NK-92 treated with Interleukin-12 subunit alpha and Interleukin-12 subunit beta, amount 100 ng/mL, for 24 hours (cell line): ENCODE measurements around the gene DLEC1.

Experiments
- DNase-seq: peaks from one replicate; lab custom pipeline; 2025; lab: John Stamatoyannopoulos, UW

Gene DLEC1

DNA sequence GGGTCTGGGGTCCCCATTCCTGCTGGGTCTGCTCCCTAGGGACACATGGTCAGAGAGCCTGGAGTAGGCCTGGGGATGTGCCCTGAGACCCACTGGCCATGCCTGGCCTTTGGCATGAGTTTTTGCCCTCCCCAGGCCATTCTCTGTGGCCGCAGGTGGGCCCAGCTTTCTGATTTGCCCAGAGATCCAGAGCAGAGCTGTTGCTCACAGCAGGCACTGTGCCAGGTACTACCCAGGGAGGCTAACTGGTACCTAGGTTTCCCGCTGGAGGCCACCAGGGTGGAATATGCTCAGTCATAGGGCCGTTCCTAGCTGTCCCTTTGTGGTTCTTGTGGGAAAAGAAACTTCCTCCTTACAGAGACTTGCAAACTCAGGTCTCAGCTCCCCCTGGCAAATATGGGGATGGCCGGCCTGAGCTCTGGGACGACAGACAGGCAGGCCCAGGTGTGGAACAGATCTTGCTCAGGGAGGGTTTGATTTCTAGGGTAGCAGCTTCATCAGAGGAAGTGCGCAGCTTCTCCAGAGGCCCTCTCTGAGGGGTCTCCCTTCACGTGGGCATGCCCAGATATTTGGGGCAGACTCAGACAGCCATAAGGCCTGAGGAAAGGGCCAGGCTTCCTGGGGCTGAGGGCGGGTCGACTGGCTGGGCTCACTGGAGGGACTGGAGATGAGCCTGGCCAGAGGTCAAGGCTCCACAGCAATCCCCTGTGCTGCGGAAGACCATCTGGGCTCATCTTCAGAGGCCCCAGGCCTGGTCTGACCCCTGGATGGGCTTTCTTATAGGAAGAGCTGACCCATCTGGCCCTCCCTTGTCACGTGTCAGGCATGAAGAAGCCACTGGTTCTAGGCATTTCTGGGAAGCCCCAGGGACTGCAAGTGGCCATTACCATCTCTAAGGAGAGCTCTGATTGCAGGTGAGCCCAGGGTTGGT, 69.9 kb downstream of the DLEC1 start:
- DNase-seq: no peak

- DNase-seq: no peak
These were observed 70.7 kb downstream of the DLEC1 start for GRCh38 chr3:38109580-38110313.

- DNase-seq: no peak
These were observed 71.5 kb downstream of the DLEC1 start for GRCh38 chr3:38110314-38111050.

- no peak for DNase-seq
These were observed 72.2 kb downstream of the DLEC1 start for GRCh38 chr3:38111201-38111600.

GRCh38 chr3:38111696-38112377, 72.8 kb downstream of the DLEC1 start:
- DNase-seq: no peak

- DNase-seq: no peak
These were observed 73.4 kb downstream of the DLEC1 start for GRCh38 chr3:38112378-38112761.

- no peak for DNase-seq
These were observed 75.3 kb downstream of the DLEC1 start for GRCh38 chr3:38114052-38114874.

DNA sequence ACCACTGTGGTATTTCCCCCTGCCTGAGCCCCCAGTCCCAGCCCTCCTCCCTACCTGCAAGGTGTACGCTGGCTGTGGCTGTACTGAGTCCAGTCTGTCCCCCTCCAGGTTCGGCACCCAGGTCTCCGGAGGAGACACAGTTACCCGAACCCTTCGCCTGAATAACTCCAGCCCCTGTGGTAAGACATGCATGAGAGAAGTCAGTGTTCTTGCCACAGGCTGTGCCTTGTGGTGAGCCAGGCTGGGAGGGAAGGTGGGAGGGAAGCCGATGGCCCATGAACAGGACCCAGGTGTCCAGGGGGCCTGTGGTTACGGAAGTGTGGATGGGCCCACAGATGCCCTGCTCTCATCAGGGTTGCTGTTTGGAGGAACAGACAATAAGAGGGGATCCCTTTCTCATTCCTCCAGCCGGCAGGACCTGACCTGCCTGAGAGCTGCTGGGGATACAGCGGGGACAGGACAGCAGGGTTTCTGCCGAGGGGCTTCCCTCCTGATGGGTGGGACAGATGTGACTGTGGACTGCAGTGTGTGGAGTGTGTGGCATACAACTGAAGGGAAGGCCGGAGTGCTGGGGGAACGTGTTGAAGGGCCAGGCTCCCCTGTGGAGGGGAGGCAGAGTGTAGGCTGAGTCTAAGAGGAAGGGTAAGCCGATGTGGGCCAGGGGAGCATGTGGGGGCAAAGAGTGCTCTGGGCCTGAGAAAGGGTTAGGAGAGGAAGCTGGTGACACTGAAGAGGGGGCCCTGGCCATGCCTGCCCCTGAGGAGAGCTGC, 76.1 kb downstream of the DLEC1 start:
- no peak for DNase-seq

GRCh38 chr3:38115645-38116427, 76.8 kb downstream of the DLEC1 start:
- DNase-seq: no peak

DNA sequence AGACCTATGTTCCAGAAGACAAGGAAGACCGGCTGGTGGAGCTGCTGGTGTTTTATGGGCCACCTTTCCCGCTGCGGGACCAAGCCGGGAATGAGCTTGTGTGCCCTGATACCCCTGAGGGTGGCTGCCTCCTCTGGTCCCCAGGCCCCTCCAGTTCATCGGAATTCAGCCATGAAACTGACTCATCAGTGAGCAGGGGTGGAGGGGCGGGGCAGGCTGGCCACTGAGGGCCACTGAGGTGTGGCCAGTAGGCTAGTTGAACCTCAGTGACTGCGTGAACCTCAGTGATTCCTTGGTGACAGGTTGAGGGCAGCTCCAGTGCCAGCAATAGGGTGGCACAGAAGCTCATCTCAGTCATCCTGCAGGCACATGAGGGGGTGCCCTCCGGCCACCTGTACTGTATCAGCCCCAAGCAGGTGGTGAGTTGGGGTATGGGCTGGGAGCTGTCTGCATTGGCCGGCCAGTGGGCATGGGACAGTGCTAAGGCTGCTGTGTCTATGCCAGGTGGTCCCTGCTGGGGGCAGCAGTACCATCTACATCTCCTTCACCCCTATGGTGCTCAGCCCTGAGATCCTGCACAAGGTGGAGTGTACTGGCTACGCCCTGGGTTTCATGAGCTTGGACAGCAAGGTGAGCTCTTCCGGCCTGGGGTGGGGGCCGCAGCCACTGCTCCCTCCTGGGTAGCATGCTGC, 77.6 kb downstream of the DLEC1 start:
- DNase-seq: no peak

DNA sequence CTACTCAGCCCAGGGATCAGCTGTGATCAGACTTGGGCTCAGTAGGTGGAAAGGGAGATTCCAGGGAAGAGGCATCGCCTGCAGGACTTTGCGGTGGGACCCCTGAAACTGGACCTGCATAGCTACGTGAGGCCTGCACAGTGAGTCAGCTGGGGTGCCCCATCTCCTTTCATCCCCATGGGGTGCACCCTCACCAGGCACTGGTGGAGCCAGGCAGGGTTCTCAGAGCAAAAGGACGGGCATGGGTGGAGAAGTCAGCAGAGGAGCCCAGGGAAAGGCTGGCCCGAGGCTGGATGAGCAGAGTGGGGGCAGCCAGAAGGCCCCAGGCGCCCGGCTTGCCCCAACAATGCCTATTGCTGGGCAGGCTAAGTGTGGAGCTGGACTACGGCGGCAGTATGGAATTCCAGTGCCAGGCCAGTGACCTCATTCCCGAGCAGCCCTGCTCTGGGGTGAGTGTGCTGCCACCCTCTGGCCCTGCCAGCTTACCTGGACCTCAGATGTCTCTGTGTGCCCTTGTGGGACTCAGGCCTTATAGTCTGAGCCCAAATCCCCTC, 78.2 kb downstream of the DLEC1 start:
- DNase-seq: no peak

- DNase-seq: peak; percentile 20
These were observed 78.9 kb downstream of the DLEC1 start for GRCh38 chr3:38117748-38118420.

GRCh38 chr3:38118421-38119247, 79.6 kb downstream of the DLEC1 start:
- no peak for DNase-seq

DNA sequence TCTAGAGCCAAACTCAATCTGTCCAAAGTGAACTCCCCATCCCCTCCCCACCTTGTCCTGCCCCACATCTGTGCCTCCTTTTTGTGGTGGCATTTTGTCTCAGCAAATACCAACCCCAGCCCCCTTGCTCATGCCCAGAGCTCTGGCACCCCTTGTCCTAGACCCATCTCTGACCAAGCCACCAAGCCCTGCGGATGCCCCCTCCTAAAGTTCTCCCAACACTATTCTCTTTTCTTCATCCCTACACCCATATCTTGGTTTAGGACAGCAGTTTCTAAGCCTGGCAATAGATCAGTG, 80.2 kb downstream of the DLEC1 start:
- DNase-seq: no peak

DNA sequence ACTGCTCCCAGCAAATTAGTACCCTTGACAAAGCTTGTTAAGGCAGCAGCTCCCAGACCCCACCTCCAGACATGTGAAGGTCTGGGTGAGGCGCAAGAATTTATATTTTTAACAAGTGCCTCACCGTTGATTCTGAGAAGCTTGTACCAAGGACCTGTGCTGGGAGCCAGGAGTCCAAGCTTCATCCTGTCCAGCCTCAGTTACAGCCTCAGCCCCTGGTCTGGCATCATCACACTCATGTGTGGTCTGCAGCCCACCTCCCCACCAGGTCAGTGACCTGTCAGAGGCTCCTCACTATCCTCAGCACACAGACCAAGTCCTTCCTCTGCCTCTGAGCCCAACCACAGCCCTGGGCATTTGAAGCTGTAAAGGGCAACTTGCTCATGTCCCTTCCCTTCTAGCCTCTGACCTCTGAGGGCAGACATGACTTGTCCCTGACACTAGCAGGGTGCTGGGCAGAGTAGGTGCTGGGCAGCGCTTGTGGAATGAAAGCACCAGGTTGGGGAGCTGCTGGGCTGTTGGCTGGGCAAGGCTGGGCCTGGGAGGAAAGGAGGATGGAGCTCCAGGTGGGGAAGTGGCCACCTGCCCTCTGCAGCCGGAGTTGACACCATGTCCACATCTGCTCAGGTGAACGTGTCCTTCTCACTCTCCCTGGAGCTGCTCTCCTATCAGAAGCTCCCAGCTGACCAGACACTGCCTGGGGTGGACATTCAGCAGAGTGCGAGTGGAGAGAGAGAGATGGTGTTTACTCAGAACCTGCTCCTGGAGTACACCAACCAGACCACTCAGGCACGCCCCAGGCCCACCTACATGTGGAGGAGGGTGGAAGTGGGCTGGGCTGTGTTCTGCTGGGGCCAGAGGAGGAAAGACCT, 81.0 kb downstream of the DLEC1 start:
- no peak for DNase-seq
